HepG2 (cell line): ENCODE results near the gene ALG8. TPM values are rescaled to one million over a fixed set of nuclear protein-coding genes. Genes with fewer than 3 reads are reported as not detected.

Source experiments
- AKAP8 ChIP-seq: sonication (generic); formaldehyde crosslinking; IDR thresholded peaks from 2 replicates; pipeline ENCODE4 v1.5.1; 2020; ENCODE audit warnings: mild to moderate bottlenecking, missing genetic modification reagents
- EEA1 ChIP-seq: sonication (generic); formaldehyde crosslinking; IDR thresholded peaks from 2 replicates; pipeline ENCODE4 v1.5.1; 2020; ENCODE audit warnings: mild to moderate bottlenecking, missing genetic modification reagents, borderline replicate concordance
- ESRRA ChIP-seq: sonication (generic); formaldehyde crosslinking; IDR thresholded peaks from 2 replicates; pipeline ENCODE4 v1.5.1; 2020; ENCODE audit warnings: mild to moderate bottlenecking, low read depth, missing genetic modification reagents
- FOSL2 ChIP-seq: sonication (generic); formaldehyde crosslinking; IDR thresholded peaks from 2 replicates; pipeline ENCODE4 v1.4.0; 2020; ENCODE audit warnings: missing genetic modification reagents
- FOXO4 ChIP-seq: sonication (generic); formaldehyde crosslinking; conservative IDR thresholded peaks from 2 replicates; pipeline ENCODE4 v1.8.1; 2023; ENCODE audit warnings: missing genetic modification reagents
- GABPB1 ChIP-seq: IDR thresholded peaks from 2 replicates; pipeline ENCODE4 v1.6.1; 2016; ENCODE audit warnings: mild to moderate bottlenecking, missing genetic modification reagents, moderate library complexity, missing compliant biosample characterization
- HDAC6 ChIP-seq: fragments of 200-600 bp; sonication (generic); IDR thresholded peaks from 2 replicates; pipeline ENCODE4 v1.7.0; 2017; ENCODE audit warnings: mild to moderate bottlenecking, antibody characterized with exemption, low read length, low read depth
- HMGXB4 ChIP-seq, 2 experiments: sonication (generic) in 1 of 2; formaldehyde crosslinking in 1 of 2; IDR thresholded peaks; 2 replicates each; pipeline versions ENCODE4 v1.4.0 to v1.6.1; 2018 to 2020; ENCODE audit warnings: missing genetic modification reagents in 2 of 2, borderline replicate concordance in 1 of 2, low read depth in 1 of 2, mild to moderate bottlenecking in 1 of 2, missing biosample characterization in 1 of 2
- KDM3A ChIP-seq: IDR thresholded peaks from 2 replicates; pipeline ENCODE4 v1.6.1; 2018; ENCODE audit warnings: low read depth, missing compliant biosample characterization
- KLF12 ChIP-seq: sonication (generic); formaldehyde crosslinking; IDR thresholded peaks from 2 replicates; pipeline ENCODE4 v1.4.0; 2020; ENCODE audit warnings: missing genetic modification reagents, borderline replicate concordance
- MXD1 ChIP-seq: sonication (generic); formaldehyde crosslinking; IDR thresholded peaks from 2 replicates; pipeline ENCODE4 v1.4.0; 2020; ENCODE audit warnings: mild to moderate bottlenecking, missing genetic modification reagents
- NFRKB ChIP-seq: fragments of 450-650 bp; IDR thresholded peaks from 2 replicates; pipeline ENCODE4 v1.6.1; 2017
- NFYB ChIP-seq: sonication (generic); formaldehyde crosslinking; IDR thresholded peaks from 2 replicates; pipeline ENCODE4 v1.4.0; 2020; ENCODE audit warnings: missing genetic modification reagents
- PAF1 ChIP-seq: IDR thresholded peaks from 2 replicates; pipeline ENCODE4 v1.6.1; 2016; ENCODE audit warnings: missing genetic modification reagents, missing compliant biosample characterization
- POLR2G ChIP-seq: fragments of 200-400 bp; formaldehyde crosslinking; IDR thresholded peaks from 2 replicates; pipeline ENCODE4 v1.6.1; 2018; ENCODE audit warnings: mild to moderate bottlenecking, low read depth, low read length, moderate library complexity
- ZFP37 ChIP-seq: sonication (generic); formaldehyde crosslinking; IDR thresholded peaks from 2 replicates; pipeline ENCODE4 v1.4.0; 2020; ENCODE audit warnings: missing genetic modification reagents, borderline replicate concordance
- ZHX1 ChIP-seq: sonication (generic); formaldehyde crosslinking; IDR thresholded peaks from 2 replicates; pipeline ENCODE4 v1.8.1; 2022; ENCODE audit warnings: low read depth, mild to moderate bottlenecking, missing genetic modification reagents
- ZKSCAN8 ChIP-seq: IDR thresholded peaks from 2 replicates; pipeline ENCODE4 v1.6.1; 2016; ENCODE audit warnings: borderline replicate concordance, missing genetic modification reagents, missing compliant biosample characterization
- ZNF12 ChIP-seq: sonication (generic); formaldehyde crosslinking; IDR thresholded peaks from 2 replicates; pipeline ENCODE4 v1.5.0; 2020; ENCODE audit warnings: missing genetic modification reagents
- ZNF264 ChIP-seq: sonication (generic); formaldehyde crosslinking; IDR thresholded peaks from 2 replicates; pipeline ENCODE4 v1.4.0; 2020; ENCODE audit warnings: missing genetic modification reagents
- ZNF30 ChIP-seq: sonication (generic); formaldehyde crosslinking; IDR thresholded peaks from 2 replicates; pipeline ENCODE4 v1.5.0; 2020; ENCODE audit warnings: mild to moderate bottlenecking, missing genetic modification reagents
- ZNF577 ChIP-seq: sonication (generic); formaldehyde crosslinking; IDR thresholded peaks from 2 replicates; pipeline ENCODE4 v1.4.0; 2020; ENCODE audit warnings: mild to moderate bottlenecking, low read depth, missing genetic modification reagents, borderline replicate concordance
- ZNF75D ChIP-seq: sonication (generic); formaldehyde crosslinking; IDR thresholded peaks from 2 replicates; pipeline ENCODE4 v1.8.1; 2023; ENCODE audit warnings: missing genetic modification reagents, mild to moderate bottlenecking, borderline replicate concordance
- polyA plus RNA-seq, 8 experiments: library from polyadenylated mRNA; depleted of rRNA in 3 of 8; stranded (reverse) in 7 of 8; unstranded in 1 of 8; fragments of >200 nt; fragmentation: Illumina TruSeq in 4 of 8; extraction: Trizol in 4 of 8; gene quantifications; 2 replicates each; pipeline versions ENCODE4 v1.2.1 to v1.2.3, GENCODE V29; 2011 to 2016; ENCODE audit warnings: low read depth in 4 of 8, missing spikeins in 1 of 8, mixed read lengths in 1 of 8; ENCODE audit not compliant: insufficient read depth in 1 of 8
- total RNA-seq, 5 experiments: library from RNA; depleted of rRNA; stranded (reverse); fragments of >200 nt; fragmentation: Illumina TruSeq; extraction: Trizol; gene quantifications; 2 replicates each; pipeline ENCODE4 v1.2.3, GENCODE V29; 2016; ENCODE audit warnings: low read depth in 1 of 5

The ALG8 gene
- total and polyA plus RNA-seq, 2 of the 13 experiments (the other 11 are each of a cell fraction or from before 2014, with no cell fraction given), result 75.8 to 88.0 TPM

GRCh38 chr11:78079232-78080083 is 60.0 kb downstream of the ALG8 start, which contains the start of gene NDUFC2 (continued):
- TF ChIP-seq HMGXB4 (CRISPR knock-in tag; IDR thresholded peaks at IDR 0.05; ENCODE audit: borderline replicate concordance in 1 of 2, low read depth in 1 of 2) (peak; percentile 97 to 98), KDM3A (CRISPR knock-in tag) (peak; percentile 98), ZNF30 (CRISPR knock-in tag) (0 out of 2 replicates have a peak, but pooled peaks have one; percentile 54), NFRKB (no peak), ZNF264 (CRISPR knock-in tag) (peak; percentile 81; the same call in 1 of the 2 replicates), ZKSCAN8 (CRISPR knock-in tag) (peak; percentile 91), NFYB (CRISPR knock-in tag) (peak; percentile 48; the same call in 1 of the 2 replicates), PAF1 (CRISPR knock-in tag) (no peak), GABPB1 (peak; percentile 95), ZFP37 (peak; percentile 69; the same call in 1 of the 2 replicates), HDAC6 (no peak), ESRRA (no peak), KLF12 (CRISPR knock-in tag) (peak; percentile 80), ZNF577 (CRISPR knock-in tag) (0 out of 2 replicates have a peak, but pooled peaks have one; percentile 31), MXD1 (peak; percentile 66; the same call in 1 of the 2 replicates), AKAP8 (CRISPR knock-in tag) (0 out of 2 replicates have a peak, but pooled peaks have one; percentile 56), FOXO4 (0 out of 2 replicates have a peak, but pooled peaks have one; percentile 49), ZHX1 (CRISPR knock-in tag) (peak; percentile 94), ZNF12 (CRISPR knock-in tag) (peak; percentile 86), POLR2G (peak; percentile 91), FOSL2 (CRISPR knock-in tag) (peak; percentile 69), ZNF75D (no peak), EEA1 (peak; percentile 90)
